Astrocyte of the cerebellum (primary cell): Measurements from ENCODE around the gene FOXN3.

Experiments used
- DNase-seq: peaks from one replicate; pipeline ENCODE4 v3.0.0-alpha.2; 2011; ENCODE audit warnings: low read depth
- H3K4me3 ChIP-seq: 2 replicates; pipeline ENCODE4 v1.5.1; 2011; ENCODE audit warnings: mild to moderate bottlenecking, low read depth, low read length, moderate library complexity
- CTCF ChIP-seq: IDR thresholded peaks from 2 replicates; pipeline ENCODE4 v1.5.1; 2012; ENCODE audit warnings: low read length, low read depth, moderate library complexity, mild to moderate bottlenecking; ENCODE audit errors: missing control alignments
- in situ Hi-C: cut with HindIII; loops from 2 replicates; pipeline ENCODE4 v1.10.0; 2017; ENCODE audit warnings: low sequenced_read_pairs

FOXN3 gene

GRCh38 chr14:89344920-89345254, 72.1 kb downstream of the FOXN3 start:
- TF ChIP-seq CTCF: no peak
- no peak for DNase-seq
- no peak overlapping the region for H3K4me3 ChIP-seq
- in situ Hi-C loops: no loop called here

- in situ Hi-C loops: no loop called here
- DNase-seq: no peak
- no peak overlapping the region for H3K4me3 ChIP-seq
- TF ChIP-seq CTCF: no peak
Measured at GRCh38 chr14:89343356-89343755, 73.7 kb downstream of the FOXN3 start.

- no peak for DNase-seq
- TF ChIP-seq CTCF: no peak
- no peak overlapping the region for H3K4me3 ChIP-seq
- in situ Hi-C loops: no loop called here
Measured at GRCh38 chr14:89342049-89342448, 75.0 kb downstream of the FOXN3 start.

- no peak for TF ChIP-seq CTCF
- no peak for DNase-seq
- in situ Hi-C loops: no loop called here
- no peak overlapping the region for H3K4me3 ChIP-seq
Measured at GRCh38 chr14:89340200-89341181, 76.5 kb downstream of the FOXN3 start.

- in situ Hi-C loops: no loop called here
- no peak overlapping the region for H3K4me3 ChIP-seq
- TF ChIP-seq CTCF: no peak
- DNase-seq: no peak
Measured at GRCh38 chr14:89339579-89339978, 77.5 kb downstream of the FOXN3 start.

- no peak overlapping the region for H3K4me3 ChIP-seq
- no peak for TF ChIP-seq CTCF
- in situ Hi-C loops: no loop called here
- DNase-seq: no peak
Measured at GRCh38 chr14:89339158-89339557, 77.9 kb downstream of the FOXN3 start.
